ENCODE results near the gene HS1BP3. TPM values are rescaled to one million over a fixed set of nuclear protein-coding genes. Genes with fewer than 3 reads are reported as not detected.

The HS1BP3 gene
- total RNA-seq, result 37.9 TPM

GRCh38 chr2:20650877-20651730 lies at the start of gene HS1BP3:
HS1BP3 (minus strand) TSS chr2:20651098; CDS start chr2:20651063, 35 bp downstream.
- DNase-seq (ENCODE audit: low spot score), result peak; percentile 87

- DNase-seq (ENCODE audit: low spot score), result no peak
Observed at GRCh38 chr2:20698916-20699613, 48.2 kb upstream of the HS1BP3 start.

GRCh38 chr2:20697322-20697934 lies 46.5 kb upstream of the HS1BP3 start:
- no peak for DNase-seq (ENCODE audit: low spot score)

- DNase-seq (ENCODE audit: low spot score), result no peak
Observed at GRCh38 chr2:20696366-20696765, 45.5 kb upstream of the HS1BP3 start.

GRCh38 chr2:20693317-20693716 lies 42.4 kb upstream of the HS1BP3 start:
- DNase-seq (ENCODE audit: low spot score), result no peak

GRCh38 chr2:20692081-20692480 lies 41.2 kb upstream of the HS1BP3 start:
- DNase-seq (ENCODE audit: low spot score), result no peak

- no peak for DNase-seq (ENCODE audit: low spot score)
Observed at GRCh38 chr2:20691076-20691734, 40.3 kb upstream of the HS1BP3 start.

GRCh38 chr2:20689428-20690264 lies 38.7 kb upstream of the HS1BP3 start:
- no peak for DNase-seq (ENCODE audit: low spot score)

GRCh38 chr2:20687260-20687832 lies 36.4 kb upstream of the HS1BP3 start:
- no peak for DNase-seq (ENCODE audit: low spot score)

- no peak for DNase-seq (ENCODE audit: low spot score)
Observed at GRCh38 chr2:20684581-20685063, 33.7 kb upstream of the HS1BP3 start.

- no peak for DNase-seq (ENCODE audit: low spot score)
Observed at GRCh38 chr2:20682167-20682920, 31.4 kb upstream of the HS1BP3 start.

GRCh38 chr2:20680744-20681375 lies 30.0 kb upstream of the HS1BP3 start:
- no peak for DNase-seq (ENCODE audit: low spot score)

GRCh38 chr2:20678780-20679179 lies 27.9 kb upstream of the HS1BP3 start:
- DNase-seq (ENCODE audit: low spot score), result no peak

GRCh38 chr2:20678086-20678395 lies 27.1 kb upstream of the HS1BP3 start:
- DNase-seq (ENCODE audit: low spot score), result no peak

- no peak for DNase-seq (ENCODE audit: low spot score)
Observed at GRCh38 chr2:20677301-20678085, 26.6 kb upstream of the HS1BP3 start.

GRCh38 chr2:20676353-20677215 lies 25.7 kb upstream of the HS1BP3 start:
- no peak for DNase-seq (ENCODE audit: low spot score)

- no peak for DNase-seq (ENCODE audit: low spot score)
Observed at GRCh38 chr2:20675701-20676352, 24.9 kb upstream of the HS1BP3 start.

All from ureter (tissue), 1 donor.